Progenitor cell of endocrine pancreas (in vitro differentiated cells): ENCODE measurements around the gene ENTPD1. TPM values are rescaled to one million over a fixed set of nuclear protein-coding genes. Genes with fewer than 3 reads are reported as not detected.
A peak's percentile ranks its signal among the peaks of the same experiment; 100 is the strongest.
"Not testable (repeated sequence)": the region's sequence is repeated elsewhere in the genome, so short reads cannot be mapped to it uniquely, and the experiment has no call there.

Experiments
- DNase-seq: peaks from one replicate; pipeline ENCODE4 v3.0.0; 2021; ENCODE audit warnings: low spot score; ENCODE audit not compliant: unreplicated experiment
- H3K27ac Mint-ChIP-seq: 2 replicates; pipeline ENCODE4 v1.8.0; 2021; ENCODE audit warnings: mild to moderate bottlenecking, moderate library complexity, mixed read lengths
- H3K27me3 Mint-ChIP-seq: 2 replicates; pipeline ENCODE4 v1.8.0; 2021; ENCODE audit warnings: mixed read lengths
- H3K36me3 Mint-ChIP-seq: 2 replicates; pipeline ENCODE4 v1.8.0; 2022; ENCODE audit warnings: mixed read lengths; ENCODE audit not compliant: insufficient read depth
- H3K4me1 Mint-ChIP-seq: 2 replicates; pipeline ENCODE4 v1.8.0; 2021; ENCODE audit warnings: low read depth, mixed read lengths
- H3K4me3 Mint-ChIP-seq: 2 replicates; pipeline ENCODE4 v1.8.0; 2021; ENCODE audit warnings: low read depth, mild to moderate bottlenecking, moderate library complexity, mixed read lengths
- H3K9me3 Mint-ChIP-seq: 2 replicates; pipeline ENCODE4 v1.8.0; 2021; ENCODE audit warnings: low read depth, mixed read lengths
- CTCF ChIP-seq: fragments of 200-600 bp; sonication (generic); IDR thresholded peaks from one replicate; pipeline ENCODE4 v1.5.0; 2021; ENCODE audit warnings: antibody characterized with exemption, mild to moderate bottlenecking; ENCODE audit not compliant: unreplicated experiment
- total RNA-seq: library from RNA; stranded (reverse); gene quantifications from 2 replicates; pipeline ENCODE4 v1.2.1, GENCODE V29; 2021

The ENTPD1 gene
- total RNA-seq, 1 donor from 2014 or later, result not detected

- H3K4me3 Mint-ChIP-seq, result no peak overlapping the region
- H3K4me1 Mint-ChIP-seq, result peaks cover 4% of the 10 kb centered on the region
- no peaks in the 10 kb centered on the region for H3K27me3 Mint-ChIP-seq
- peaks cover 18% of the 10 kb centered on the region for H3K36me3 Mint-ChIP-seq
- no peak for TF ChIP-seq CTCF
- no peak for DNase-seq
- peaks cover 2% of the 10 kb centered on the region for H3K9me3 Mint-ChIP-seq
- H3K27ac Mint-ChIP-seq, result no peak overlapping the region
These were observed 125.4 kb downstream of the ENTPD1 start for GRCh38 chr10:95881316-95881715.

- Mint-ChIP-seq H3K4me1 (peaks cover 29% of the 10 kb centered on the region), H3K27me3 (no peaks in the 10 kb centered on the region), H3K27ac (peak overlapping the region; percentile 87), H3K36me3 (peaks cover 35% of the 10 kb centered on the region), H3K4me3 (no peak overlapping the region), H3K9me3 (peaks cover 7% of the 10 kb centered on the region)
- DNase-seq, result no peak
- no peak for TF ChIP-seq CTCF
These were observed 133.9 kb downstream of the ENTPD1 start for GRCh38 chr10:95889830-95890229.

GRCh38 chr10:95896071-95896850 lies 140.3 kb downstream of the ENTPD1 start:
- Mint-ChIP-seq H3K9me3 (peaks cover 4% of the 10 kb centered on the region), H3K27me3 (no peaks in the 10 kb centered on the region), H3K4me1 (peaks cover 11% of the 10 kb centered on the region), H3K4me3 (no peak overlapping the region), H3K36me3 (peaks cover 58% of the 10 kb centered on the region), H3K27ac (peak overlapping the region; percentile 46)
- TF ChIP-seq CTCF, result no peak
- no peak for DNase-seq

- H3K36me3 Mint-ChIP-seq, result not testable (repeated sequence)
These were observed 150.1 kb downstream of the ENTPD1 start for GRCh38 chr10:95905897-95906580.

GRCh38 chr10:95906677-95907455 lies 150.9 kb downstream of the ENTPD1 start:
- Mint-ChIP-seq H3K27ac (peak overlapping the region; percentile 46), H3K27me3 (peaks cover 2% of the 10 kb centered on the region), H3K4me1 (peaks cover 10% of the 10 kb centered on the region), H3K36me3 (peaks cover 10% of the 10 kb centered on the region), H3K4me3 (peak overlapping the region; percentile 84), H3K9me3 (no peaks in the 10 kb centered on the region)
- TF ChIP-seq CTCF, result no peak
- no peak for DNase-seq

More at GRCh38 chr10:95905897-95906580, 150.1 kb downstream of the ENTPD1 start:
- H3K4me1 Mint-ChIP-seq, result peaks cover 10% of the 10 kb centered on the region
- not testable (repeated sequence) for DNase-seq, H3K4me3 Mint-ChIP-seq, H3K27me3 Mint-ChIP-seq, H3K9me3 Mint-ChIP-seq, H3K27ac Mint-ChIP-seq
